Activated naive CD8-positive, alpha-beta T cell treated with anti-CD3 and anti-CD28 coated beads, Interleukin-2, amount 50 U/mL, for 24 hours (primary cell): ENCODE data around the gene RHBDL2.
A peak's percentile ranks its signal among the peaks of the same experiment; 100 is the strongest.
"Not testable (repeated sequence)": the region's sequence is repeated elsewhere in the genome, so short reads cannot be mapped to it uniquely, and the experiment has no call there.

Experiments used
- ATAC-seq: fragments of 150-1000 bp; cut with Tn5 transposase; one replicate; pipeline ENCODE4 v1.10.0; 2021
- DNase-seq: peaks from one replicate; pipeline ENCODE4 v3.0.0; 2021
- H3K27ac Mint-ChIP-seq: one replicate; pipeline ENCODE4 v1.8.0; 2021; ENCODE audit warnings: mild to moderate bottlenecking, mixed read lengths
- H3K27me3 Mint-ChIP-seq: one replicate; pipeline ENCODE4 v1.8.0; 2021; ENCODE audit warnings: mixed read lengths
- H3K36me3 Mint-ChIP-seq: one replicate; pipeline ENCODE4 v1.8.0; 2021; ENCODE audit warnings: low read depth, mixed read lengths
- H3K4me1 Mint-ChIP-seq: one replicate; pipeline ENCODE4 v1.8.0; 2021; ENCODE audit warnings: mixed read lengths
- H3K4me3 Mint-ChIP-seq: one replicate; pipeline ENCODE4 v1.8.0; 2021; ENCODE audit warnings: mild to moderate bottlenecking, moderate library complexity, mixed read lengths
- H3K9me3 Mint-ChIP-seq: one replicate; pipeline ENCODE4 v1.8.0; 2021; ENCODE audit warnings: mixed read lengths

The RHBDL2 gene

GRCh38 chr1:38917337-38917736 is 24.3 kb downstream of the RHBDL2 start:
- Mint-ChIP-seq H3K27me3 (no peaks in the 10 kb centered on the region), H3K27ac (no peak overlapping the region), H3K4me1 (peaks cover 8% of the 10 kb centered on the region), H3K9me3 (no peaks in the 10 kb centered on the region), H3K4me3 (no peak overlapping the region), H3K36me3 (no peaks in the 10 kb centered on the region)
- no peak for ATAC-seq
- no peak for DNase-seq

- DNase-seq (peak; percentile 20), ATAC-seq (peak; percentile 89)
- H3K4me3 Mint-ChIP-seq = no peak overlapping the region
- peaks cover 8% of the 10 kb centered on the region for H3K4me1 Mint-ChIP-seq
- no peaks in the 10 kb centered on the region for H3K9me3 Mint-ChIP-seq
- no peak overlapping the region for H3K27ac Mint-ChIP-seq
- H3K36me3 Mint-ChIP-seq = no peaks in the 10 kb centered on the region
- H3K27me3 Mint-ChIP-seq = no peaks in the 10 kb centered on the region
These were observed 26.2 kb downstream of the RHBDL2 start for GRCh38 chr1:38915352-38915948.

GRCh38 chr1:38914908-38915307 is 26.7 kb downstream of the RHBDL2 start:
- H3K27ac Mint-ChIP-seq, H3K4me1 Mint-ChIP-seq, DNase-seq, ATAC-seq, H3K27me3 Mint-ChIP-seq, H3K36me3 Mint-ChIP-seq, H3K4me3 Mint-ChIP-seq, H3K9me3 Mint-ChIP-seq: not testable (repeated sequence)

GRCh38 chr1:38908821-38909220 is 32.8 kb downstream of the RHBDL2 start:
- ATAC-seq (no peak), DNase-seq (no peak)
- Mint-ChIP-seq H3K4me3 (no peak overlapping the region), H3K4me1 (no peaks in the 10 kb centered on the region), H3K27ac (no peak overlapping the region), H3K9me3 (peaks cover 4% of the 10 kb centered on the region), H3K36me3 (no peaks in the 10 kb centered on the region), H3K27me3 (no peaks in the 10 kb centered on the region)

- H3K27ac Mint-ChIP-seq = no peak overlapping the region
- DNase-seq = no peak
- no peaks in the 10 kb centered on the region for H3K36me3 Mint-ChIP-seq
These were observed 35.6 kb downstream of the RHBDL2 start for GRCh38 chr1:38905985-38906384.

GRCh38 chr1:38899560-38899959 is 42.1 kb downstream of the RHBDL2 start:
- H3K36me3 Mint-ChIP-seq = no peaks in the 10 kb centered on the region

More at GRCh38 chr1:38905985-38906384, 35.6 kb downstream of the RHBDL2 start:
- Mint-ChIP-seq H3K4me1 (no peaks in the 10 kb centered on the region), H3K4me3 (no peak overlapping the region), H3K9me3 (peaks cover 4% of the 10 kb centered on the region), H3K27me3 (no peaks in the 10 kb centered on the region)
- no peak for ATAC-seq

GRCh38 chr1:38898653-38899230 is 42.9 kb downstream of the RHBDL2 start:
- Mint-ChIP-seq H3K27ac (no peak overlapping the region), H3K9me3 (no peaks in the 10 kb centered on the region), H3K27me3 (no peaks in the 10 kb centered on the region), H3K4me3 (no peak overlapping the region), H3K4me1 (no peaks in the 10 kb centered on the region), H3K36me3 (no peaks in the 10 kb centered on the region)
- DNase-seq = no peak
- ATAC-seq = no peak

More at GRCh38 chr1:38899560-38899959, 42.1 kb downstream of the RHBDL2 start:
- H3K9me3 Mint-ChIP-seq = no peaks in the 10 kb centered on the region
- H3K27ac Mint-ChIP-seq = no peak overlapping the region
- no peak for DNase-seq
- no peak for ATAC-seq
- no peak overlapping the region for H3K4me3 Mint-ChIP-seq
- no peaks in the 10 kb centered on the region for H3K4me1 Mint-ChIP-seq
- no peaks in the 10 kb centered on the region for H3K27me3 Mint-ChIP-seq

GRCh38 chr1:38896169-38896568 is 45.5 kb downstream of the RHBDL2 start:
- no peak overlapping the region for H3K27ac Mint-ChIP-seq
- H3K4me1 Mint-ChIP-seq = no peaks in the 10 kb centered on the region
- no peak overlapping the region for H3K4me3 Mint-ChIP-seq
- H3K36me3 Mint-ChIP-seq = no peaks in the 10 kb centered on the region
- H3K27me3 Mint-ChIP-seq = no peaks in the 10 kb centered on the region
- ATAC-seq (no peak), DNase-seq (no peak)
- H3K9me3 Mint-ChIP-seq = no peaks in the 10 kb centered on the region

- Mint-ChIP-seq H3K4me1 (no peaks in the 10 kb centered on the region), H3K27me3 (no peaks in the 10 kb centered on the region), H3K36me3 (no peaks in the 10 kb centered on the region), H3K4me3 (no peak overlapping the region), H3K9me3 (no peaks in the 10 kb centered on the region), H3K27ac (no peak overlapping the region)
- DNase-seq (no peak), ATAC-seq (no peak)
These were observed 48.7 kb downstream of the RHBDL2 start for GRCh38 chr1:38892976-38893375.

- H3K4me3 Mint-ChIP-seq = no peak overlapping the region
- no peak for DNase-seq
- no peak for ATAC-seq
These were observed 49.9 kb downstream of the RHBDL2 start for GRCh38 chr1:38891753-38892152.

GRCh38 chr1:38889589-38889988 is 52.0 kb downstream of the RHBDL2 start:
- Mint-ChIP-seq H3K4me3 (no peak overlapping the region), H3K27me3 (no peaks in the 10 kb centered on the region), H3K27ac (no peak overlapping the region), H3K9me3 (no peaks in the 10 kb centered on the region), H3K36me3 (no peaks in the 10 kb centered on the region), H3K4me1 (no peaks in the 10 kb centered on the region)
- DNase-seq = no peak
- ATAC-seq = no peak

More at GRCh38 chr1:38891753-38892152, 49.9 kb downstream of the RHBDL2 start:
- Mint-ChIP-seq H3K27ac (no peak overlapping the region), H3K4me1 (no peaks in the 10 kb centered on the region), H3K27me3 (no peaks in the 10 kb centered on the region), H3K9me3 (no peaks in the 10 kb centered on the region), H3K36me3 (no peaks in the 10 kb centered on the region)

- DNase-seq (no peak), ATAC-seq (no peak)
- Mint-ChIP-seq H3K27me3 (no peaks in the 10 kb centered on the region), H3K36me3 (no peaks in the 10 kb centered on the region), H3K4me1 (no peaks in the 10 kb centered on the region), H3K9me3 (no peaks in the 10 kb centered on the region), H3K27ac (no peak overlapping the region), H3K4me3 (no peak overlapping the region)
These were observed 53.0 kb downstream of the RHBDL2 start for GRCh38 chr1:38888423-38889333.

- DNase-seq = no peak
- no peak overlapping the region for H3K4me3 Mint-ChIP-seq
- no peaks in the 10 kb centered on the region for H3K36me3 Mint-ChIP-seq
- ATAC-seq = no peak
- no peaks in the 10 kb centered on the region for H3K9me3 Mint-ChIP-seq
- H3K4me1 Mint-ChIP-seq = no peaks in the 10 kb centered on the region
- no peak overlapping the region for H3K27ac Mint-ChIP-seq
- no peaks in the 10 kb centered on the region for H3K27me3 Mint-ChIP-seq
These were observed 56.5 kb downstream of the RHBDL2 start for GRCh38 chr1:38885092-38885491.

GRCh38 chr1:38881487-38881886 is 60.1 kb downstream of the RHBDL2 start, which contains the start of gene GJA9:
Gene GJA9, minus strand, starts transcription at chr1:38881587. Its CDS starts 5,489 bp downstream, at chr1:38876098.
- H3K27me3 Mint-ChIP-seq = no peaks in the 10 kb centered on the region

GRCh38 chr1:38875811-38876210 is 65.8 kb downstream of the RHBDL2 start:
- DNase-seq (no peak), ATAC-seq (no peak)
- no peak overlapping the region for H3K27ac Mint-ChIP-seq
- H3K4me3 Mint-ChIP-seq = no peak overlapping the region
- peaks cover 5% of the 10 kb centered on the region for H3K36me3 Mint-ChIP-seq
- H3K27me3 Mint-ChIP-seq = no peaks in the 10 kb centered on the region
- peaks cover 29% of the 10 kb centered on the region for H3K4me1 Mint-ChIP-seq
- no peaks in the 10 kb centered on the region for H3K9me3 Mint-ChIP-seq

More at GRCh38 chr1:38881487-38881886, 60.1 kb downstream of the RHBDL2 start, which contains the start of gene GJA9:
- no peaks in the 10 kb centered on the region for H3K9me3 Mint-ChIP-seq
- H3K4me1 Mint-ChIP-seq = no peaks in the 10 kb centered on the region
- no peaks in the 10 kb centered on the region for H3K36me3 Mint-ChIP-seq
- ATAC-seq = no peak
- H3K27ac Mint-ChIP-seq = no peak within 1 kb of the TSS
- DNase-seq = no peak
- no peak within 1 kb of the TSS for H3K4me3 Mint-ChIP-seq
